ENCODE data around the gene HSPA8. TPM values are rescaled to one million over a fixed set of nuclear protein-coding genes. Genes with fewer than 3 reads are reported as not detected.
"Not testable (repeated sequence)": the region's sequence is repeated elsewhere in the genome, so short reads cannot be mapped to it uniquely, and the experiment has no call there.

The HSPA8 gene
- total and polyA plus RNA-seq, 4 experiments from 2014 or later, result 809 to 1,778 (median 1,237) TPM

- not testable (repeated sequence) for H3K9me3 Mint-ChIP-seq; H3K9me3 ChIP-seq (ENCODE audit: control insufficient read depth in 1 of 2, low read length in 2 of 2); H3K36me3 Mint-ChIP-seq; H3K27me3 ChIP-seq (ENCODE audit: insufficient read depth, low read length); H3K27me3 Mint-ChIP-seq; H3K36me3 ChIP-seq (ENCODE audit: insufficient read depth, low read length)
- DNase-seq, result peak; percentile 48 to 67 (median 56)
- peak overlapping the region; percentile 48 for H3K27ac ChIP-seq (ENCODE audit: low read depth, low read length)
- H3K4me3 ChIP-seq (ENCODE audit: low read length in 2 of 2), result peak overlapping the region in 1 of 2 donors; percentile 23
- intact Hi-C loops (cut with micrococcal nuclease), result loop anchor here (1.0 kb wide), 3 partner anchors 16 to 25 kb away; partner anchors contain the start of gene HSPA8
- ChIA-PET POLR2A (ENCODE audit: partially characterized antibody) (interaction anchor here (1.3 to 16.8 kb wide), 4 partner anchors 9 to 24 kb away, joined by 3 to 891 read pairs (median 28); partner anchors contain the start of gene HSPA8), CTCF (ENCODE audit: partially characterized antibody) (interaction anchor here (0.7 to 13.7 kb wide), 10 partner anchors 8 to 390 kb away, joined by 3 to 184 read pairs (median 6); partner anchors contain the start of gene HSPA8)
- Mint-ChIP-seq H3K27ac (peak overlapping the region; percentile 93 to 97 (median 95)), H3K4me3 (peak overlapping the region; percentile 62 to 83 (median 74)), H3K4me1 (peaks cover 37 to 78% (median 56%) of the 10 kb centered on the region in 4 donors)
- H3K4me1 ChIP-seq (ENCODE audit: insufficient read depth, low read length), result peaks cover 63% of the 10 kb centered on the region
These were observed 25.7 kb upstream of the HSPA8 start for GRCh38 chr11:123087657-123088056.

- H3K4me3 ChIP-seq (ENCODE audit: low read length in 2 of 2), result no peak overlapping the region
- H3K27ac Mint-ChIP-seq, result peak overlapping the region; percentile 84 to 97 (median 92)
- H3K27me3 ChIP-seq (ENCODE audit: insufficient read depth, low read length), result no peaks in the 10 kb centered on the region
- peak overlapping the region in 7 of 8 donors; percentile 59 to 86 (median 71) for H3K4me3 Mint-ChIP-seq
- ChIA-PET CTCF (ENCODE audit: partially characterized antibody) (interaction anchor here (1.7 to 13.7 kb wide), 6 partner anchors 10 to 30 kb away, joined by 8 to 184 read pairs (median 54); partner anchors contain the start of gene HSPA8), POLR2A (ENCODE audit: partially characterized antibody) (interaction anchor here (4.2 to 16.8 kb wide), 2 partner anchors 18 to 23 kb away, joined by 38 to 891 read pairs; partner anchors contain the start of gene HSPA8)
- no peaks in the 10 kb centered on the region for H3K27me3 Mint-ChIP-seq
- DNase-seq, result no peak
- H3K36me3 ChIP-seq (ENCODE audit: insufficient read depth, low read length), result no peaks in the 10 kb centered on the region
- H3K9me3 ChIP-seq (ENCODE audit: control insufficient read depth in 1 of 2, low read length in 2 of 2), result no peaks in the 10 kb centered on the region
- intact Hi-C loops (cut with micrococcal nuclease), result no loop called here
- H3K27ac ChIP-seq (ENCODE audit: low read depth, low read length), result no peak overlapping the region
- peaks cover 3 to 6% of the 10 kb centered on the region in 2 donors for H3K36me3 Mint-ChIP-seq
- H3K4me1 Mint-ChIP-seq, result peaks cover 38 to 79% (median 54%) of the 10 kb centered on the region in 4 donors
- H3K9me3 Mint-ChIP-seq, result no peaks in the 10 kb centered on the region
- H3K4me1 ChIP-seq (ENCODE audit: insufficient read depth, low read length), result peaks cover 65% of the 10 kb centered on the region
These were observed 24.4 kb upstream of the HSPA8 start for GRCh38 chr11:123086305-123086704.

GRCh38 chr11:123085497-123085896, 23.6 kb upstream of the HSPA8 start:
- peaks cover 31 to 71% (median 50%) of the 10 kb centered on the region in 4 donors for H3K4me1 Mint-ChIP-seq
- peaks cover 3 to 6% of the 10 kb centered on the region in 2 donors for H3K36me3 Mint-ChIP-seq
- no peaks in the 10 kb centered on the region for H3K9me3 Mint-ChIP-seq
- H3K27ac ChIP-seq (ENCODE audit: low read depth, low read length), result no peak overlapping the region
- no peak overlapping the region for H3K4me3 ChIP-seq (ENCODE audit: low read length in 2 of 2)
- no peaks in the 10 kb centered on the region for H3K27me3 Mint-ChIP-seq
- H3K27ac Mint-ChIP-seq, result peak overlapping the region; percentile 15 to 95 (median 62)
- intact Hi-C loops (cut with micrococcal nuclease), result no loop called here
- ChIA-PET POLR2A (ENCODE audit: partially characterized antibody) (interaction anchor here (4.2 to 16.8 kb wide), 2 partner anchors 18 to 22 kb away, joined by 38 to 891 read pairs; partner anchors contain the start of gene HSPA8), CTCF (ENCODE audit: partially characterized antibody) (interaction anchor here (1.7 to 13.7 kb wide), 6 partner anchors 11 to 29 kb away, joined by 8 to 184 read pairs (median 54); partner anchors contain the start of gene HSPA8)
- no peaks in the 10 kb centered on the region for H3K9me3 ChIP-seq (ENCODE audit: control insufficient read depth in 1 of 2, low read length in 2 of 2)
- H3K27me3 ChIP-seq (ENCODE audit: insufficient read depth, low read length), result no peaks in the 10 kb centered on the region
- peaks cover 65% of the 10 kb centered on the region for H3K4me1 ChIP-seq (ENCODE audit: insufficient read depth, low read length)
- no peak for DNase-seq
- H3K36me3 ChIP-seq (ENCODE audit: insufficient read depth, low read length), result no peaks in the 10 kb centered on the region
- H3K4me3 Mint-ChIP-seq, result no peak overlapping the region

DNA sequence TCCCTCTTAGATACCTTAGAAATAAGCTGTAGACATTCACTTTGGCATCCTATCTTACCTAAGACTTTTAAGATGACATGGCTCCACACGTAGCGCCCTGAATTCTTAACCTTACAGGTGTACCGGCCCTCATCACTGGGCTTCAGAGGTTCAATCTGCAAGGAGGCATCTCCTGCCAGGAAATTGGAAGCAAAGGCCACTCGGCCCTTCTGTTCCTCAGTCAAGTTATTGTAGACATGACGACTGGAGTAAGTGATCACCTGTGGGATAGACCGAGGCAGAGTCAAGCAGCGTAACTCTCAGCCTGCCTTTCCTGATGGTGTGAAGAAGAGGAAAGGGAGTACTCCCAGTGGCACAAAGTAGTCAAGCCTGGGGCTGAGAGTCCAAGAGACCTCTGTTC, 22.5 kb upstream of the HSPA8 start:
- CTCF ChIA-PET (ENCODE audit: partially characterized antibody), result interaction anchor here (0.6 to 13.7 kb wide), 6 partner anchors 13 to 233 kb away, joined by 3 to 184 read pairs (median 38); partner anchors contain the start of gene HSPA8
- H3K27me3 Mint-ChIP-seq, result no peaks in the 10 kb centered on the region
- Histone ChIP-seq H3K36me3 (ENCODE audit: insufficient read depth, low read length) (no peaks in the 10 kb centered on the region), H3K9me3 (ENCODE audit: control insufficient read depth in 1 of 2, low read length in 2 of 2) (no peaks in the 10 kb centered on the region), H3K4me1 (ENCODE audit: insufficient read depth, low read length) (peaks cover 65% of the 10 kb centered on the region), H3K4me3 (ENCODE audit: low read length in 2 of 2) (no peak overlapping the region), H3K27ac (ENCODE audit: low read depth, low read length) (peak overlapping the region; percentile 45), H3K27me3 (ENCODE audit: insufficient read depth, low read length) (no peaks in the 10 kb centered on the region)
- H3K27ac Mint-ChIP-seq, result peak overlapping the region; percentile 13 to 94 (median 70)
- DNase-seq, result no peak
- peak overlapping the region in 3 of 8 donors; percentile 4 to 86 (median 27) for H3K4me3 Mint-ChIP-seq
- H3K4me1 Mint-ChIP-seq, result peaks cover 31 to 73% (median 53%) of the 10 kb centered on the region in 4 donors
- intact Hi-C loops (cut with micrococcal nuclease), result no loop called here
- H3K36me3 Mint-ChIP-seq, result peaks cover 3 to 6% of the 10 kb centered on the region in 2 donors
- H3K9me3 Mint-ChIP-seq, result no peaks in the 10 kb centered on the region
- POLR2A ChIA-PET (ENCODE audit: partially characterized antibody), result interaction anchor here (0.7 to 16.8 kb wide), 3 partner anchors 12 to 21 kb away, joined by 3 to 891 read pairs (median 8); partner anchors contain the start of gene HSPA8

DNA sequence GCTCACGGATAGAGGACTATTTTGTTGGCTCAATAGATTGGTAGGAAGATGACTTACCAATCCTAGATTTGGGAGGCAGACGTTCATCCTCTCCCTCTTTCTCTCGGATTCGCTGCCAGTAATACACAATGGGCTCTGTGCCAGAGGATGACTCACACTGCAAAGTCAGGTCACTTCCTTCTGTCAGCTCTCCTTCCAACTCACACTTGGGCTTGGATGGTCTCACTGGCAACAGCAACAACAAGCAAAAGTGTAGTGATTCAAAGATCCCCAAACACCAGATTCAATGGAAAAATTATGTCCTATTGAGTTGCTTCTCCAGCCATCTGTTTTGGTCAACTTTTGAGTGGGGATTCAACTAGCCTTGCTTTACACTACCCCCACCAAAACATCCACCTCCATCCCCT, 21.7 kb upstream of the HSPA8 start:
- Histone ChIP-seq H3K4me1 (ENCODE audit: insufficient read depth, low read length) (peaks cover 57% of the 10 kb centered on the region), H3K4me3 (ENCODE audit: low read length in 2 of 2) (peak overlapping the region in 1 of 2 donors; percentile 3), H3K27ac (ENCODE audit: low read depth, low read length) (peak overlapping the region; percentile 45), H3K27me3 (ENCODE audit: insufficient read depth, low read length) (no peaks in the 10 kb centered on the region), H3K36me3 (ENCODE audit: insufficient read depth, low read length) (no peaks in the 10 kb centered on the region), H3K9me3 (ENCODE audit: control insufficient read depth in 1 of 2, low read length in 2 of 2) (no peaks in the 10 kb centered on the region)
- peak; percentile 56 to 91 (median 72) for DNase-seq
- H3K4me1 Mint-ChIP-seq, result peaks cover 31 to 66% (median 50%) of the 10 kb centered on the region in 4 donors
- POLR2A ChIA-PET (ENCODE audit: partially characterized antibody), result interaction anchor here (1.2 to 16.8 kb wide), 4 partner anchors 13 to 20 kb away, joined by 7 to 891 read pairs (median 9); partner anchors contain the start of gene HSPA8
- H3K27ac Mint-ChIP-seq, result peak overlapping the region; percentile 93 to 96 (median 93)
- H3K4me3 Mint-ChIP-seq, result peak overlapping the region; percentile 73 to 88 (median 78)
- intact Hi-C loops (cut with micrococcal nuclease), result loop anchor here (1.0 kb wide), 1 partner anchor 13 kb away; no protein-coding TSS in a partner anchor
- H3K27me3 Mint-ChIP-seq, result no peaks in the 10 kb centered on the region
- CTCF ChIA-PET (ENCODE audit: partially characterized antibody), result interaction anchor here (1.9 to 13.7 kb wide), 5 partner anchors 13 to 164 kb away, joined by 4 to 184 read pairs (median 39); partner anchors contain the start of gene HSPA8
- no peaks in the 10 kb centered on the region for H3K9me3 Mint-ChIP-seq
- H3K36me3 Mint-ChIP-seq, result peaks cover 3 to 6% of the 10 kb centered on the region in 2 donors

DNA sequence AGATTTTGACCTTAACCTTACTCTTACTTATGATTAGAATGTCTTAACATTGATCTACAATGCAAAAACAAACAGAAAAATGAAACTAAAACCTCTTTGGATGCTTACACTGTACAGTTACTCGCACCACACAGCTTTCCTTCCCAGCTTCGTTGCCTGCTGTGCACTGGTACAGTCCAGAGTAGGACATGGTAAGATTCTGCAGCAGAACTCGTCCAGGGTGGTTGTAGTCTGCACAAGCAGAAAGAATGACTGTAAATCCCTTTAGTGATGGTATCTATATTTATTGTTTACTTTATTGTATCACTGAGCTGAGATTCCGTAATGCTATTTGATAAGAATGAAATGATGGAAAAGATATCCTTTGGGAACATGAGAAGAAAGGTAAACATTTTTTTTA, 21.0 kb upstream of the HSPA8 start:
- H3K4me3 ChIP-seq (ENCODE audit: low read length in 2 of 2), result peak overlapping the region in 1 of 2 donors; percentile 3
- no peak for DNase-seq
- no peaks in the 10 kb centered on the region for H3K27me3 Mint-ChIP-seq
- H3K27me3 ChIP-seq (ENCODE audit: insufficient read depth, low read length), result no peaks in the 10 kb centered on the region
- H3K4me1 Mint-ChIP-seq, result peaks cover 27 to 60% (median 45%) of the 10 kb centered on the region in 4 donors
- peak overlapping the region; percentile 93 to 96 (median 93) for H3K27ac Mint-ChIP-seq
- peak overlapping the region; percentile 73 to 88 (median 78) for H3K4me3 Mint-ChIP-seq
- POLR2A ChIA-PET (ENCODE audit: partially characterized antibody), result interaction anchor here (1.2 to 16.8 kb wide), 4 partner anchors 13 to 20 kb away, joined by 7 to 891 read pairs (median 9); partner anchors contain the start of gene HSPA8
- H3K9me3 ChIP-seq (ENCODE audit: control insufficient read depth in 1 of 2, low read length in 2 of 2), result no peaks in the 10 kb centered on the region
- intact Hi-C loops (cut with micrococcal nuclease), result loop anchor here (1.0 kb wide), 1 partner anchor 13 kb away; no protein-coding TSS in a partner anchor
- H3K36me3 ChIP-seq (ENCODE audit: insufficient read depth, low read length), result no peaks in the 10 kb centered on the region
- H3K27ac ChIP-seq (ENCODE audit: low read depth, low read length), result peak overlapping the region; percentile 45
- peaks cover 3 to 6% of the 10 kb centered on the region in 2 donors for H3K36me3 Mint-ChIP-seq
- H3K9me3 Mint-ChIP-seq, result no peaks in the 10 kb centered on the region
- CTCF ChIA-PET (ENCODE audit: partially characterized antibody), result interaction anchor here (1.9 to 13.7 kb wide), 5 partner anchors 12 to 164 kb away, joined by 4 to 184 read pairs (median 39); partner anchors contain the start of gene HSPA8
- H3K4me1 ChIP-seq (ENCODE audit: insufficient read depth, low read length), result peaks cover 51% of the 10 kb centered on the region

Measured in CD4-positive, alpha-beta memory T cell (primary cell).